SW 1271 (cell line): ENCODE measurements around the gene TSSK2.

Experiments
- DNase-seq, 2 experiments: peaks; one replicate each; lab custom pipeline; 2025; lab: John Stamatoyannopoulos, UW

The TSSK2 gene

DNA sequence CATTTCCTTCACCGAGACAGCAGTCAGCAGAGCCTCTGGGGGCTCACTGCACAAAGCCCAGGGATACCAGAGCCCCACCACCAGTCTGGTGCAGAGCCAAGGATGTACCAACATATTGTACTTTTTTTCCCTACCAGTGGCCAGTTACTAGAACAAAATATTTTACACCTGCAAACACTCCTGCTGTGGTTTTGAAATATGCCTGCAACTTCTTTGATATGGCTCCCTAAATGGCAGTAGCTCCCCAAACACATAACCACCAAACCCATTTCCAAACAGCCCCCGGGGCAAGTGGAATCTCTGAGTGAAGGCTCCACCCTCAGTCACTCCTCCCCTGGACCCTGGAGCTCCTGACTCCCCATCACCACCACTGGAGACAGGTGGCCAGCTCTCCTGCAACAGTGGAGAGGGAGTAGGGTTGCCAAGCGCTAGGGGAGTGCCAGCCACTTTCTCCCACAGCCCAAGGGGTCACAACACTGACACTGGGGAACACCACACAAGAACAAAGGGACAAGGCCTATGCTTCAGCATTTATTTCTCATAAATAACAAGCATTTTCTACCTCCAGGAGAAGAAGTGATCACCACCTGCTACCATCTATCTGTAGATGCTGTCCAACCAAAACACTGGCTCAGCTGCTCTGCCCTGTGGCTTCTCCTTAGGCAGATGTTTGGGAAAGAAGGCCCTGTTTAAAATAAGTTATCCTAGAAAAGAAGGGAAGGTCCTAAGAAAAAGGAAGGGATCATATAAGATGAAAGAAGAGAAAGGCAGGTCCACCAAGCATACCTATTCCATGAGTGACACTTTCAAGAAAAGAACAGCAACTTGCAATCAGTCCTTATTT lies 24.0 kb upstream of the TSSK2 start:
- DNase-seq, result no peak

DNA sequence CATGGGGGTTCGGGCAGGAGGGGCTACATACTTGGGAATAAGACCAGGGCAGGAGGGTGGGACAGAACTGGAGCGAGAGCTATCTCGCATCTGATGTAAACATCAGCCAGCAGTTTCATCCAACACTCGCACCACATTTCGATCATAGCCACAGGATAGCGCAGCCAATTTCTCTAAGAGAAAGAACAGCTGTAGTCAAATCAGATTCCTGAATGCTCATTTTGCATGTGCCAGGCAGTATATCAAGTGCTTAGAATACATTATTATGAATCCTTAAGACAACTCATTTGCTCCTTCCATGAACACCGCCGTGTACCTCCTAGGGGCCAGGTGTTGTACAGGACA lies 23.4 kb upstream of the TSSK2 start:
- no peak for DNase-seq

DNA sequence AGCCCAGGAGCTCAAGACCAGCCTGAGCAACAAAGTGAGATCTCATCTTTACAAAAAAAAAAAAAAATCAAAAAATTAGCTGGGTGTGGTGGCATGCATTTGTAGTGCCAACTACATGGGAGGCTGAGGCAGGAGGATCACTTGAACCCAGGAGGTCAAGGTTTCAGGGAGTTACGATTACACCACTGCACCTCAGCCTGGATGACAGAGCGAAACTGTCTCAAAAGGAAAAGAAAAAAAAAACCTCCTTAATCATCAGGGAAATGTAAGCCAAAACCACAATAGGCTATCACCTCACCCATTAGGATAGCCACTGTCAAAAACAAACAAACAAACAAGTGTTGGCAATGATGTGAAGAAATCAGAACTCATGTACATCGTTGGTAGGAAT lies 22.3 kb upstream of the TSSK2 start:
- no peak for DNase-seq

DNA sequence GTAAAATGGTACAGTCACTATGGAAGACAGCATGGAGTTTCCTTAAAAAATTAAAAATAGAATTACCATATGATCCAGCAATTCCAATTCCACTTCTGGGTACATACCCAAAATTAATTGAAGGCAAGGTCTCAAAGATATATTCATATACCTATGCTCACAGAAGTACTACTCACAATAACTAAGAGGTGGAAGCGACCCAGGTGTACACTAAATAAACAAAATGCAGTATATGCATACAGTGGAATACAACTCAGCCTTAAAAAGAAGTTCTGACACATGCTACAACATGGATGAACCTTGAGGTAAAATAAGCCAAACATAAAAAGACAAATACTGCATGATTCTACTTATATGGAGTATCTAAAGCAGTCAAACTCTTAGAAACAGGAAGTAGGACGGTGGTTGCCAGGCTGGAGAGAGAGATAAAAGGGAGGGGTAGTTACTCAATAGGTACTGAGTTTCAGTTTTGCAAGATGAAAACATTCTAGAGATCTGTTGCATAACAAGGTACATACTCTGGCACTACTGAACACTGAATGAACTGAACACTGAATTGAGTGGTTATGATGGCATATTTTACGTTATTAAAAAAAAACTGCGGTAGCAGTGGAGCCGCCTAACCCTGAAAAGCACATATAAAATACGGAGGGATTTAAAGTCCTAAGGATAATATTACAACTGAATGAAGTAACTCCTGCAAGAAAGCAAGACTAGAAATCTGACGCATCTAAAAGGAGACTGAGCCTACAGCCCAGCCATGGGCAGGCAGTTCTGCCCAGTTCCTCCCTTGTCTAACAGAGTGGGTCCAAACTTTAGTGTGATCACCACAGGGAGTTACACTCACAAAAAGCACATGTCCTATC lies 21.7 kb upstream of the TSSK2 start:
- peak in 1 of 2 experiments; percentile 0 for DNase-seq

DNA sequence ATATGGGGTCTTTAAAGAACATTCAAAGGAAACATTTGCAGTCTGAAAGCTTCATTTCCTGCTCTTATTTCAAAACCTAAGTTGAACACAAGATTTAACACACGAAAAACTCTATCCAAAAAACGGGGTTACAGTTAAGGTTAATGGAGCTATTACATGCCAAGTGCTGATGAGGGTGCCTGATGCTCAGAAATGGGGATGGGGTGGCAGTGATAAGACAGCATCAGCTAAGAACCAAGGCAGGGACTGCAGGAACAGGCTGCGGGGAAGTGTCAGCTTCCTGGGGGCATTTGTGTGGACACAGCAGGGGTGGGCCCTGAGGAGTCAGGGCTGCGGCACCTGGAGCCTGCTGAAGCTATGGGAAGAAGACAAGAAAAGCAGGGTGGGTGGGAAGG lies 21.0 kb upstream of the TSSK2 start:
- no peak for DNase-seq

DNA sequence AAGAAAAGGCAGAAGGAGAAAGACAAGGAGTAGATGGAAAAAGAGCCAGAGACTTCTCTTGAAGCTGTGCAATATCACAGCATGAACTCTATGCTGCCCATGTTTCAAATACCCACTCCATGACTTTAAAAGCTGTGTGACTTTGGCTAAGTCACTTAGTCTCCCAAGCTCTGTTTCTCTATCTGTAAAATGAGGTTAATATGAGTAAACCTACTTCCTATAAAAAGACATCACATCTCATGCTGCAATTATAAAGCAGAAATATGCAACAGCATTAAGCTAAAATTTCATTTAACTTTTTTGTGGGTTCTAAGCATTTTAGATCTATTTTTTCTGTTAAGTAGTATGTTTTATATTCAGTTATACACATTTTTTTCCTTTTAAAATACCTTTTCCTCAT lies 20.5 kb upstream of the TSSK2 start:
- no peak for DNase-seq

DNA sequence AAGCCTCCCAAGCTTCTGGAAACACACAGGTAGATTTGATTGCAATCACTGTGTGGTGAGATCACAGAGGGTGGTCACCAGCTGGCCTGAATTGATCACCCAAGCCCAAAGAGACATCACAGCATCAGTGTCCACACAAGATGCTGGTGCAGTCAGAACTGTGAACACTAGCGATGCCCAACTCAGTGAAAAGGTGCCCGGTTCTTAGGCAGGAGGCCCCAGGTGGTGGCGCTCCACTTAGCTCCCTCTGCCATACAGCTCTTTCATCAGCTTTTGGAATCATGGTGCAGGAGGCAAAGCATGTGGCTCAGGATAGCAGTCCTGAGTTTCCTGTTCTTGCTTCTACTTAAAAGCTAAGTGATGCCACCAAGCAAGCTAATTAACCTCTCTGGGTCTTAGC lies 20.0 kb upstream of the TSSK2 start:
- no peak for DNase-seq

DNA sequence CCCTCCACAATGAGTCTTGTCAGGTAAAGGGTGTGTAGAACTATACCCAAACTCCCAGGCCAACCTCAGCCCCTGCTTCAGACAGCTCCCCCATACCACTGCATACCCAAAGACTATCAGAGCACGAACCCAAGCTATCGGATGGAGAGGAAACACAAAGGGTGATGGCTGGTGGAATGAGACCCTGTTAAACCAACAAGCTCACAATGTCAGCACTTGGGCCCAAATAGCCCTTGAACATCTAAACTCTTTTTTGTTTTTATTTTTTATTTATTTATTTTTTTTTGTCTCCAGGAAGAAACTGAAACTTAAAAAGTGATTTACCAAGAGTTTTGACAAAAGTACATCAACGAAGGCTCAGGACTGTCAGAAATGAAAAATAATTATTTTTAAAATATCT lies 19.5 kb upstream of the TSSK2 start:
- DNase-seq, result no peak

DNA sequence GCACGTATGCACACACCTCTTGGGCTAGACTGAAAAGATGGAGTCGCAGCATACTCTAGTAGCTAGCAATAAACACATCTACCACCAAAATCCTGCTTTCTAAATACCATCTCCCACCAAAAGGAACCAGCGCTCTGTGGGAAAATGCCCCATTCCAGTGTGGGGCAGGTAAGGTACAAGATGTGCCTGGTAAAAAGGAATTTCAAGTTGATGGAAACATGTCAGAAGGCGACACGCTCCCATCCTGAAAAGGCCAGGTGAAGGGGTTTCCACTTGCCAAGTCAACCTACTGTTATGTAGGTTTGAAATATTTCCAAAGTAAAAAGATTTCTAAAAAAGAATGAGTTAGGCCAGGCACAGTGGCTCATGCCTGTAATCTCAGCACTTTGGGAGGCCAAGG lies 17.7 kb upstream of the TSSK2 start:
- DNase-seq, result no peak

DNA sequence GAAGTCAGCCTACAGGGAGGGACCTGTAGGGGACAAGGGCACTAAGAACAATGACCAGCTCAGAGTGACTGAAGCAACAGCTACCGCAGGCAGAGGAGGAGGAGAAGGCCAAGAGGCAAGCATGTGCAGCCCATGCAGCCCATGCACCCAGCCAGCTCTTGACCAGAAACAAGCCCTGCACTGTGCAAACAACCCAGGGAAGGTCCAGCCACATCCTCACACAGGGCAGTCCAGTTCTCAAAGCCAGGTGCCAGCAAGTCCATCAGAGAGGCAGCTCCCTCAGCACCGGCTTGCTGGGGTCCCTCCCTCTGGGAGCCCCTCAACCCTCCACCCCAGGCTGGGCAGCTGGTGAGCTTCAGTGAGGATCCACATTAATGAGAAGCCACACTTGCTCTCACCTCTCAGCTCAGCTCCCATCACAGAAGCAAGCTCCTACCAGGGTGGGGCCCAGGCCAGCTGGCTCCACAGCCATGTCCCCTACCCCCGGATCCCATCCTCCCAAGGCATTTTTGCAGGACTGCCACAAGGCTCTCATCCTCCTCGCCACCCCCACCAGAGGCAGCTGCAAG lies 16.0 kb upstream of the TSSK2 start:
- DNase-seq, result no peak

DNA sequence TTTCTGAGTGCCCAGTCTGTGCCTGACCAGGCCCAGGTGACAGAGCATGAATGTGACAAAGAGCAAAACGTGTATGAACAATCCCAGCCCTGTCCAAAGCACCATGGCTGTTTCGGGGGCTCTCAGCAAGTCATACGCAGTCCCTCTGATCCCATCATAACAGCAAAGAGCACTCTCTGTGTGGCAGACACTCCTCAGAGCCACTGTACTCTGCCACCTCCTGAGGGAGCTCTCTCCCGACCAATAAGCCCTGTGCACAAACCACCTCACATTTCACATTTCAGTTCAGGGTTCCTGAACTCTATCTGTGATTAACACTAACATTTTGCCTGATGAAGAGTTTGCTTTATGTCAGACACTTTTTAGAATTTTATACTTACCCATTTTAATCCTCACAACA lies 15.5 kb upstream of the TSSK2 start:
- DNase-seq, result no peak

DNA sequence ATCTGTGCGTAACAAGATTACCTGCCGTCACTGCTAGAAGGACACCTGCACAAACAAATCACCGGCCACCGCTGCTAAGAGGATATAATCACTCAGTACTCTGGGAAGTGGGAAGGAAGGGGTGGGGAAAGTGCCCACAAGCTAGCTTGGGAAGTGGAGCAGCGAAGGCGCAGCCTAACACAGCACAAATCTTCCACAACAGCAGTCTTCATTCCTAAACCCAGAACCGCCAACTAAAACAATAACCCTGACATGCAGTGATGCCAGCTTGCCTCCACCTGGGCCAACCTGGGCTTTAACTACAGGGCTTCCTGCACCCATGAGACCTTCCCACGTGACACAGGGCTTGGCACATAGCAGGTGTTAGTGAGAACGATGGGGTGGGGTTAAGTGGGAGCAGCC lies 14.0 kb upstream of the TSSK2 start:
- DNase-seq, result no peak

DNA sequence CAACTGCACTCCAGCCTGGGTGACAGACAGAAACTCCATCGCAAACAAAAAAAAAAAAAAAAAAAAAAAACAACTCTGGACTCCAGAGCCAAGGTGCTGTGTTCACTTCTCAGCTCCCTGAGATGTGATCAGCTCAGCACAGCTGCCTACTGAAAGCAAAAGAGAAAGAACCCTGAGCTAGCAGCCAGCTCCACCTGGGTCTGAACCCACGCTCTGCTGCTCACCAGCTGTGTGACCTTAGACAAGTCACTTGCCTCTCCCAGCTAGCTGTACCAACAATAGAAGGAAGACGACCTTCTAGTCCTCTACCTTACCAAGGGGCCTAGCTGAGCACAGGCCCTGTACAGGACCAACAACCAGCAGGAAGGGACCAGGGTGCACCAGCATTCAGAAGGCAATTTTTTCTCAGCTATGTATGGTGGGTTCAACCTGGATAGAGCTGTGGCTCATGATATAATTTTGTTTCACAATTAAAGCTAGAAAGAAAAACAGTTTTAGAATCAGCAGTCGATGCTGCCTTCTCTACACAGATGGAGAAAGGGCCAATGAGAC lies 12.7 kb upstream of the TSSK2 start:
- DNase-seq, result no peak

DNA sequence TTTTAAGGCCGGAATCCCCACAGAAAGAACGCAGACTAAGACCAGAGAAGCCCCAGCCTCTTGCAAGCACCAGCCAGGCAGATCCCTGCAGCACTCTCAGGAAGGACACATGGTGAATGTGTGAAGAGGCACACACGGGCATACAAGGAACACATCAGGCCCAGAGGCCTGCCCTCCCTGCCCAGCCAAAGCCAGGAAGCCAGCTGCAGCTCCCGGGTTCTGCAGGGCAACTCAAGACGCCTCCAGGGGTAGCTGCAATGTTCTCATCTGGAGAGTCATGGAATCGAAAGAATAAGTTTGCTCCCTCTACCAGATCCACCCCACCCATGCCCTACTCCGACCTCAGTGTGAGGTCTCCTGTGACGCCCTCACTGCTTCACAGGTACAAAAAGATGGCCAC lies 11.2 kb upstream of the TSSK2 start:
- DNase-seq, result no peak

DNA sequence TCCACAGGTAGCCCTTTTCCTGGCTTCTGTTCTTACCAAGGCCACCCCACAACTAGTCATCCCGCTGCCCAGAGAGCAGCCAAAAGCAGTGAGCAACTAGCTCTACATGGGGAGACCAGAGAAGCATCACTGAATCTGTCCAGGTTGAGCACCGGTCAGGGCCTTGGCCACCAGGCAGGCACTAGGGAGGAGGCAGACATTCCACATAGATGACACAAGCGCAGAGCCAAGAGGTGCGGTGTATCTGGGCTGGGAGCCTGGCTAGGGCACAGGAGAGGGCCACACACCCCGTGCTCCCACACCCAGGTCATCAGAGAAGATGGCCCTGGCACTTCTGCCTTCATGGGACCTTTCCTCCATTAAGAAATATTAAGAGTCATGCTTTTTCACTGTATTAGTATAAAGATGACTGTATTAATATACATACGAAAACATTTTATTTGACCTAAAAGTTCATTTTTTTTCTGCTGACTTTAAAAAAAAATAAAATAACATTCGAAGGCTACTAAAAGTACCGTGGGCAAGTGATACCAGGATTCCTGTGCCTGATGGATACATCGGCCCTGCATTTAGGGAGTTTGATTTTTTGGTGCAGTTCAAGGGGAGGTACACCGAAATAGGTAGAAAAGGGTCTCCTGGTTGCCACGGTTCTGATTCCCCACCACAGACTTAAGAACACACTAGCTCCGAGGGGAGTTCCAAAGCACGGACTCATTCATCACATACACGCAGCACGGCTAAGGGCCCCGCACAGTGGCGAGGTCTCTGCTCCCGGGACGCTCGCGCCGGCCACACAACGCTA lies 10.1 kb upstream of the TSSK2 start:
- DNase-seq, result no peak

DNA sequence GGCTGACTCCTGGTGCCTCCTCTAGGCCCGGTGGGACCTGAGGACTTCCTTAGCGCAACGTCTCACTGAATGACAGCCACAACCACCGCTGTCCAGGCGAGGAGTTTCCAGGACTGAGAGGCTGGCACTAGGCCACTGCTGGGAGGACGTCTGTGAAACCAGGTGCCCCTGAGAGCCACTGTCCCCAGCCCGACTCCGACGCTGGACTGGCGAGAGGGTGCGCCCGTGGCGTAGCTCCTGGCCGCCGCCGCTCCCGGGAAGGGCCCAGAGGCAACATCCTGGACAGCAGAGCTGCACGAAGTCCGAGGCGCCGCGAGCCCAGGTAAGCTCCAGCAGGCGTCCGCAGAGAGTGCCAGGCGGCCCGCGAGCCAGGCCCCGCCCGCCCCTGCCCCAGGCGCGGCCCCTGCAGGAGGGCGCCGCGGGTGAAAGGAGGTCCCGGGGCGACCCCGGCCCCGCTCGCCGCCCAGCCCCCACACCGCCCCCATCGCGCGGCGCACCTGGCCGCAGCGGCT lies 9.4 kb upstream of the TSSK2 start:
- DNase-seq, result peak in 1 of 2 experiments; percentile 10

DNA sequence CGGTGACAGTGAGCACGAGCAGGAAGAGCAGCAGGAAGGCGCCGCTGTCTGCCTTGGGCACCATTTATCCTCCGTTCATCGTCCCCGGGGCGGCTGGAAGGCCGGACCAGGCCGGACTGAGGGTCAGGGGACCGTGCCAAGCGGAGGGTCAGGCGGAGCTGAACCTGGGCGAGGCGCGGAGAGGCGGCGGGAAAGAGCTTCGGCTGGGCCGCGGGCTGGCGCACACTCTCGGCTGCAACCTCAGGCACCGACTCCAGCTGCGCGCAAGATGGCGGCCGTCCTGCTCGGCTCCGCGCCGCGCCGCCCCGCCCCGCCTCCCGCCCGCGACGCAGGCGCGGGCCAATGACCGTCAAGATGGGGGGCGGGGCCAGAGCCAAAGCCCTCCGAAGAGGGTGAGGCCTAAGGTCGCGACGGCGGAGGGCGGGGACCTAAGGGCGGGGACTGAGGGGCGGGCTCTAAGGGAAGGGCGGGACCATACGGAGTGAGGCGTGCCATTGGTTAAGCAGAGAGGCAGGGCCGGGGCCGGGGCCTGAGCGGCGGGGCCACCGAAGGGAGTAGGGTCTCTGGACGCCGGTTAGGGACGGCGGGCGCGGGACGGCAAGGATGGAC lies 8.9 kb upstream of the TSSK2 start, which contains the start of gene DGCR2:
TSS of gene DGCR2 (minus strand) at position 270 of the 609 bp plus-strand sequence. CDS start at position 64, 206 bp downstream.
- peak; percentile 20 to 70 for DNase-seq

DNA sequence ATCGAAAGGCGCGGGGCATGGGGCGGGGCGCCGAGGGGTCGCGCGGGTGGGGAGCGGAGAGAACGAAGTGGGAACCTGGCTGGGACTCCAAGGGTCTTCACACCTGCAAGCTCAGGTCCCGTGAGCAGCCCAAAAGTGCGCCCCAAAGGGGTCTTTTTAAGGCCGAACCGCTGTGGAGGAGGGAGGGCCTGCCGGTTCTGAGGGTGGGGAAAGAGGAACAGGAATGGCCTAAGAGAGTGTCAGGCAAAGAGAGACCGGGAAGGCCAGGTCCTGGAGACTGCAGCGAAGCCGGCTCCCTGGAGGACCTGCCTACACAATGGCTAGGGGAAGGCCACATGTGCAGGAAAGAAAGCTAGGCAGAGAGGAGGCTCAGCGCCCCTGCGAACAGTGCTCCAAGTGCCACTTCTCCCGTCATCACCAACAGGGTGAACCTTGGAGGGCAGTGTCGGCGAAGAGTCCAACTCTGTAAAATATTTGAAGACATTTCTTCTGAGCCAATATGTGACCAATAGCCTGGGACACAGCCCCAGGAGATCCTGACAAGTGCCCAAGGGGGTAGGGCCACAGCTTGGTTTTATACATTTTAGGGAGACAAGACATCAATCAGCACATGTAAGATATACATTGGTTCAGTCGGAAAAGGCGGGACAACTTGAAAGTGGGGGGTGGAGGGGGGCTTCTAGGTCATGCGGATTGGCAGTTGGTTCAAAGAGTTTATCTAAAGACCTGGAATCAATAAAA lies 8.2 kb upstream of the TSSK2 start:
- DNase-seq, result no peak

DNA sequence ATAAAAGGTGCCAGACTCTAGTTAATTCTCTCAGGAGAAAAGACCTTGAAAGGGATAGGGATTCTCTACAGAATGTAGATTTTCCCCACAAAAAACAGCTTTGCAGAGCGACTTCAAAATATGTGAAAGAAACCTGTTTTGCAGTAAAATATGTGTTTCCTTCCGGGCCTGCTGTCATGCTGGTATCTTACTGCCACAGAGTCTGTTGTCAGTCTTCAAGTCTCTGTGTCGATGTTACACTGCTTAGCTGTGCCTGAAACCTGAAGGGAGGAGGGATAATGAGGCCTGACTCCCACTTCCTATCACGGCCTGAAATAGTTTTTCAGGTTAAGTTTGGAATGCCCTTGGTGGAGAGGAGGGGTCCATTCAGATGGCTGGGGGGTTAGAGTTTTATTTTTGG lies 7.2 kb upstream of the TSSK2 start:
- DNase-seq, result no peak

DNA sequence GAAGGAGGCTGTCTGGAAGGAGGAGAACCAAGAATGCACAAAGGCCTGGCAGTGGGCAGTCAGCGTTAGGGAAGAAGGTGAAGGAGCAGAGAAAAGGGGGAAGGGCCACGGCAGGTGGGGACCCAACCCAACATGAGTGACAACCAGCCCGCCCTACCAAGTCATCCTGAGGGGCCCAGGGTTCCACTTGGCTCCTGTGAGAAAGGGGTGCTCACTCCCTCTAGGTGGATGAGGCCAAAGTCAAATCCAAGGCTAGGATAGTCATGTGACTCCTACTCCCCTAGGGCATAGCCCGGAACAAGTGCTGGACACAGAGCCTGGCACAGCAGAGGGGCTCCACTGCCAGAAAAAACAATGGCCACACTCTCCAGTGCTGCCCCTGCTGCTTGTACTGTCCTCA lies 6.7 kb upstream of the TSSK2 start:
- no peak for DNase-seq
